H4 (cell line): ENCODE measurements around the gene DALRD3. TPM values are rescaled to one million over a fixed set of nuclear protein-coding genes. Genes with fewer than 3 reads are reported as not detected.
"Not testable (repeated sequence)": the region's sequence is repeated elsewhere in the genome, so short reads cannot be mapped to it uniquely, and the experiment has no call there.

ENCODE experiments used
- DNase-seq: peaks from one replicate; pipeline ENCODE4 v3.0.0-alpha.2; 2015; ENCODE audit warnings: low spot score
- total RNA-seq: library from RNA; depleted of rRNA; stranded (reverse); fragments of >200 nt; shearing (Covaris generic); gene quantifications from 2 replicates; pipeline ENCODE4 v1.2.3, GENCODE V29; 2014

DALRD3 gene
- total RNA-seq, 1 experiment from 2014 or later: 31.4 TPM

- DNase-seq: peak; percentile 86
Observed at GRCh38 chr3:49021813-49022687, 3.7 kb upstream of the DALRD3 start, which contains the start of gene NDUFAF3. Gene NDUFAF3 (plus strand): TSS chr3:49022121. CDS start chr3:49022145, 24 bp downstream.

GRCh38 chr3:49021213-49021812 is 2.9 kb upstream of the DALRD3 start:
- DNase-seq: peak; percentile 90

- no peak for DNase-seq
Observed at GRCh38 chr3:49020330-49021212, 2.2 kb upstream of the DALRD3 start.

GRCh38 chr3:49019941-49020329 is 1.6 kb upstream of the DALRD3 start:
- DNase-seq: no peak

- no peak for DNase-seq
Observed at GRCh38 chr3:49018707-49019006, 277 bp upstream of the DALRD3 start.

GRCh38 chr3:49017229-49017970 is 980 bp downstream of the DALRD3 start:
- no peak for DNase-seq

- no peak for DNase-seq
Observed at GRCh38 chr3:49016414-49017228, 1.8 kb downstream of the DALRD3 start.

GRCh38 chr3:49015765-49016164 is 2.6 kb downstream of the DALRD3 start:
- no peak for DNase-seq

- DNase-seq: no peak
Observed at GRCh38 chr3:49015072-49015471, 3.3 kb downstream of the DALRD3 start.

GRCh38 chr3:49013738-49014660 is 4.4 kb downstream of the DALRD3 start:
- no peak for DNase-seq

- no peak for DNase-seq
Observed at GRCh38 chr3:49013113-49013737, 5.2 kb downstream of the DALRD3 start.

- DNase-seq: no peak
Observed at GRCh38 chr3:49012441-49013017, 5.9 kb downstream of the DALRD3 start.

GRCh38 chr3:49009396-49009795 is 9.0 kb downstream of the DALRD3 start:
- DNase-seq: no peak

GRCh38 chr3:49008627-49009026 is 9.8 kb downstream of the DALRD3 start:
- DNase-seq: not testable (repeated sequence)

GRCh38 chr3:49007771-49008528 is 10.4 kb downstream of the DALRD3 start:
- DNase-seq: peak; percentile 68

- DNase-seq: peak; percentile 90
Observed at GRCh38 chr3:49007068-49007770, 11.2 kb downstream of the DALRD3 start, which contains the start of gene WDR6. Gene WDR6 (plus strand): TSS chr3:49007391. CDS start chr3:49007432, 41 bp downstream.

- no peak for DNase-seq
Observed at GRCh38 chr3:49006408-49007067, 11.8 kb downstream of the DALRD3 start.
